Neural progenitor cell (in vitro differentiated cells): Measurements from ENCODE around the gene SHISAL2A. TPM values are rescaled to one million over a fixed set of nuclear protein-coding genes. Genes with fewer than 3 reads are reported as not detected.
A peak's percentile ranks its signal among the peaks of the same experiment; 100 is the strongest.

Experiments
- DNase-seq: peaks from one replicate; pipeline ENCODE4 v3.0.0-alpha.2; 2016; ENCODE audit warnings: low spot score
- H2AFZ ChIP-seq: fragments of 200-600 bp; sonication (generic); replicated peaks from 2 replicates; pipeline ENCODE4 v1.6.1; 2016; ENCODE audit warnings: antibody characterized with exemption
- H3F3A ChIP-seq: fragments of 200-600 bp; sonication (generic); 2 replicates; pipeline ENCODE4 v1.6.1; 2016; ENCODE audit warnings: antibody characterized with exemption, low read depth
- H3K27ac ChIP-seq: fragments of 200-600 bp; sonication (generic); 2 replicates; pipeline ENCODE4 v1.5.1; 2016; ENCODE audit warnings: mild to moderate bottlenecking
- H3K27me3 ChIP-seq: fragments of 200-600 bp; sonication (generic); 2 replicates; pipeline ENCODE4 v1.6.1; 2016; ENCODE audit warnings: mild to moderate bottlenecking, moderate library complexity
- H3K36me3 ChIP-seq: fragments of 200-600 bp; sonication (generic); 2 replicates; pipeline ENCODE4 v1.5.1; 2016
- H3K4me1 ChIP-seq: fragments of 200-600 bp; sonication (generic); 2 replicates; pipeline ENCODE4 v1.6.1; 2016; ENCODE audit warnings: mixed run types
- H3K4me2 ChIP-seq: fragments of 200-600 bp; sonication (generic); 2 replicates; pipeline ENCODE4 v1.6.1; 2016
- H3K4me3 ChIP-seq: fragments of 200-600 bp; sonication (generic); 2 replicates; pipeline ENCODE4 v1.5.1; 2016
- H3K79me2 ChIP-seq: fragments of 200-600 bp; sonication (generic); 2 replicates; pipeline ENCODE4 v1.6.1; 2016; ENCODE audit warnings: low read depth
- H3K9ac ChIP-seq: fragments of 200-600 bp; sonication (generic); 2 replicates; pipeline ENCODE4 v1.6.1; 2016
- H3K9me3 ChIP-seq: fragments of 200-600 bp; sonication (generic); 2 replicates; pipeline ENCODE4 v1.5.1; 2016; ENCODE audit warnings: low read depth
- H4K20me1 ChIP-seq: fragments of 200-600 bp; sonication (generic); 2 replicates; pipeline ENCODE4 v1.6.1; 2016; ENCODE audit warnings: low read depth
- H3K27ac Mint-ChIP-seq: 3 replicates; pipeline ENCODE4 v1.8.0; 2021; ENCODE audit warnings: mixed read lengths
- H3K27me3 Mint-ChIP-seq: 2 replicates; pipeline ENCODE4 v1.8.0; 2022; ENCODE audit warnings: low read depth, mild to moderate bottlenecking, inconsistent platforms, moderate library complexity, mixed read lengths; ENCODE audit not compliant: insufficient read depth
- H3K36me3 Mint-ChIP-seq: 3 replicates; pipeline ENCODE4 v1.8.0; 2021; ENCODE audit warnings: mixed read lengths
- H3K4me1 Mint-ChIP-seq: 3 replicates; pipeline ENCODE4 v1.8.0; 2021; ENCODE audit warnings: mixed read lengths
- H3K4me3 Mint-ChIP-seq: 3 replicates; pipeline ENCODE4 v1.8.0; 2021; ENCODE audit warnings: mild to moderate bottlenecking, moderate library complexity, mixed read lengths
- H3K9me3 Mint-ChIP-seq: 3 replicates; pipeline ENCODE4 v1.8.0; 2020; ENCODE audit warnings: mixed read lengths
- CTCF ChIP-seq: fragments of 200-600 bp; sonication (generic); IDR thresholded peaks from 2 replicates; pipeline ENCODE4 v1.5.1; 2017; ENCODE audit warnings: antibody characterized with exemption, mild to moderate bottlenecking
- EZH2 ChIP-seq: fragments of 200-600 bp; sonication (generic); IDR thresholded peaks from 2 replicates; pipeline ENCODE4 v1.6.1; 2017; ENCODE audit warnings: antibody characterized with exemption, mild to moderate bottlenecking, moderate library complexity
- EZH2phosphoT487 ChIP-seq: fragments of 200-600 bp; sonication (generic); IDR thresholded peaks from 2 replicates; pipeline ENCODE4 v1.6.1; 2017; ENCODE audit warnings: antibody characterized with exemption
- total RNA-seq: library from RNA; depleted of rRNA; stranded (reverse); fragments of >200 nt; gene quantifications from 2 replicates; pipeline ENCODE4 v1.2.3, GENCODE V29; 2015; ENCODE audit warnings: low replicate concordance

The SHISAL2A gene
- total RNA-seq, 1 donor from 2014 or later = 0.11 TPM

GRCh38 chr1:52670604-52671003 is 37.6 kb downstream of the SHISAL2A start:
- no peak for TF ChIP-seq EZH2
- TF ChIP-seq CTCF = no peak
- no peak for TF ChIP-seq EZH2phosphoT487
- Histone ChIP-seq H3K4me3 (no peak overlapping the region), H2AFZ (no peak overlapping the region), H3K27ac (no peak overlapping the region), H3K4me2 (no peak overlapping the region), H3K27me3 (no peaks in the 10 kb centered on the region), H3K36me3 (no peaks in the 10 kb centered on the region), H3K9ac (no peak overlapping the region), H3K79me2 (no peaks in the 10 kb centered on the region), H3F3A (peaks cover 8% of the 10 kb centered on the region), H3K4me1 (no peaks in the 10 kb centered on the region), H4K20me1 (no peaks in the 10 kb centered on the region), H3K9me3 (no peaks in the 10 kb centered on the region)
- no peak for DNase-seq
- Mint-ChIP-seq H3K27ac (no peak overlapping the region), H3K36me3 (no peaks in the 10 kb centered on the region), H3K27me3 (peaks cover 7% of the 10 kb centered on the region), H3K4me3 (no peak overlapping the region), H3K4me1 (peaks cover 25% of the 10 kb centered on the region), H3K9me3 (no peaks in the 10 kb centered on the region)

- Histone ChIP-seq H4K20me1 (no peaks in the 10 kb centered on the region), H3K4me2 (no peak overlapping the region), H3K4me3 (no peak overlapping the region), H3K9ac (no peak overlapping the region), H3K27me3 (no peaks in the 10 kb centered on the region), H3K27ac (no peak overlapping the region), H2AFZ (no peak overlapping the region), H3F3A (peaks cover 16% of the 10 kb centered on the region), H3K79me2 (no peaks in the 10 kb centered on the region), H3K9me3 (no peaks in the 10 kb centered on the region), H3K4me1 (no peaks in the 10 kb centered on the region), H3K36me3 (no peaks in the 10 kb centered on the region)
- TF ChIP-seq CTCF (no peak), EZH2phosphoT487 (no peak), EZH2 (no peak)
- Mint-ChIP-seq H3K9me3 (no peaks in the 10 kb centered on the region), H3K36me3 (no peaks in the 10 kb centered on the region), H3K27me3 (peaks cover 6% of the 10 kb centered on the region), H3K4me3 (no peak overlapping the region), H3K27ac (peak overlapping the region; percentile 87), H3K4me1 (peaks cover 11% of the 10 kb centered on the region)
- no peak for DNase-seq
Measured at GRCh38 chr1:52672946-52673345, 40.0 kb downstream of the SHISAL2A start.

GRCh38 chr1:52673513-52673912 is 40.5 kb downstream of the SHISAL2A start:
- no peak for TF ChIP-seq CTCF
- no peak for TF ChIP-seq EZH2
- no peak for TF ChIP-seq EZH2phosphoT487
- H3K27ac Mint-ChIP-seq = no peak overlapping the region
- H3K27me3 Mint-ChIP-seq = peaks cover 6% of the 10 kb centered on the region
- no peak overlapping the region for H3K4me2 ChIP-seq
- no peaks in the 10 kb centered on the region for H4K20me1 ChIP-seq
- H3K9ac ChIP-seq = no peak overlapping the region
- no peaks in the 10 kb centered on the region for H3K9me3 Mint-ChIP-seq
- peaks cover 21% of the 10 kb centered on the region for H3F3A ChIP-seq
- no peak overlapping the region for H3K4me3 ChIP-seq
- H3K36me3 Mint-ChIP-seq = no peaks in the 10 kb centered on the region
- H3K79me2 ChIP-seq = no peaks in the 10 kb centered on the region
- no peak for DNase-seq
- no peaks in the 10 kb centered on the region for H3K27me3 ChIP-seq
- no peak overlapping the region for H3K27ac ChIP-seq
- no peak overlapping the region for H3K4me3 Mint-ChIP-seq
- no peak overlapping the region for H2AFZ ChIP-seq
- H3K4me1 Mint-ChIP-seq = peaks cover 13% of the 10 kb centered on the region
- H3K9me3 ChIP-seq = no peaks in the 10 kb centered on the region
- no peaks in the 10 kb centered on the region for H3K36me3 ChIP-seq
- peaks cover 3% of the 10 kb centered on the region for H3K4me1 ChIP-seq
